ENCODE data around the gene ZNF26. TPM values are rescaled to one million over a fixed set of nuclear protein-coding genes. Genes with fewer than 3 reads are reported as not detected.
"Not testable (repeated sequence)": the region's sequence is repeated elsewhere in the genome, so short reads cannot be mapped to it uniquely, and the experiment has no call there.

ZNF26 gene
- total RNA-seq, result 10 to 100 TPM in 3 of 4 donors, 1 to 10 TPM in 1; 8.4 to 25.5 (median 13.1) TPM

- peak; percentile 75 for DNase-seq (ENCODE audit: low spot score)
- no peak for TF ChIP-seq CTCF (IDR thresholded peaks at IDR 0.05)
- peak; percentile 97 for ATAC-seq (ENCODE audit: low FRiP score)
Observed at GRCh38 chr12:132986001-132986884, at the start of gene ZNF26. Gene ZNF26 (plus strand): TSS chr12:132986367. CDS start chr12:132986841, 474 bp downstream.

GRCh38 chr12:132936921-132937320, 49.2 kb upstream of the ZNF26 start:
- not testable (repeated sequence) for DNase-seq (ENCODE audit: low spot score); ATAC-seq (ENCODE audit: low FRiP score)

- TF ChIP-seq CTCF (IDR thresholded peaks at IDR 0.05), result no peak
- DNase-seq (ENCODE audit: low spot score), result no peak
- ATAC-seq (ENCODE audit: low FRiP score), result no peak
Observed at GRCh38 chr12:132937476-132937875, 48.7 kb upstream of the ZNF26 start.

GRCh38 chr12:132938807-132939206, 47.4 kb upstream of the ZNF26 start:
- not testable (repeated sequence) for DNase-seq (ENCODE audit: low spot score); ATAC-seq (ENCODE audit: low FRiP score)

GRCh38 chr12:132940071-132940719, 46.0 kb upstream of the ZNF26 start:
- DNase-seq (ENCODE audit: low spot score), result no peak
- TF ChIP-seq CTCF (IDR thresholded peaks at IDR 0.05), result no peak

GRCh38 chr12:132941336-132941954, 44.7 kb upstream of the ZNF26 start:
- DNase-seq (ENCODE audit: low spot score), result no peak
- no peak for ATAC-seq (ENCODE audit: low FRiP score)
- TF ChIP-seq CTCF (IDR thresholded peaks at IDR 0.05), result no peak

More at GRCh38 chr12:132940071-132940719, 46.0 kb upstream of the ZNF26 start:
- ATAC-seq (ENCODE audit: low FRiP score), result no peak

- DNase-seq (ENCODE audit: low spot score) (no peak), ATAC-seq (ENCODE audit: low FRiP score) (no peak)
- TF ChIP-seq CTCF (IDR thresholded peaks at IDR 0.05), result no peak
Observed at GRCh38 chr12:132942611-132943010, 43.6 kb upstream of the ZNF26 start.

Measured in omental fat pad (tissue), 4 donors.